GM21576 (cell line): ENCODE data around the gene DHX15.

Experiments
- ATAC-seq: cut with Tn5 transposase; IDR thresholded peaks from one replicate; pipeline ENCODE4 v1.9.1; 2021; ENCODE audit warnings: mild to moderate bottlenecking, moderate library complexity; ENCODE audit not compliant: unreplicated experiment

DHX15 gene

GRCh38 chr4:24495388-24495787 lies 89.0 kb downstream of the DHX15 start:
- ATAC-seq, result no peak

DNA sequence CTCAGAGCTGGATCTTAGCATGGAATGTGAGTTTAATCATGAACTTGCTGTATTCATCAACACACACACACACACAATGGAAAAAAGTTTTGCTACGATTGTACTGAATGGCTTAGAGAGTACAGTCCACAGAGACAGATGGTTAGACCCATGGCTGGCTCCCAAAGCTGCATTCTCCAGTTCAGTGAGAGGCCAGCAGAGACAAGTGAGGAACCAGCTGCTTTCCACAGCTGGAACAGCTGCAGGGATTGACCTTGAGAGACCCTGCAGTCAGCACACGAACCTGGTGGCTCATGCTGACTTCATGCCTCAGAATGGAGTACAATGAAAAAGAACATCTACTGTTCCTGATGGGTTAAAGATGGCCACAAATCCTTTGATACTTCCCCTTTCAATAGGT lies 94.5 kb downstream of the DHX15 start:
- ATAC-seq, result no peak

DNA sequence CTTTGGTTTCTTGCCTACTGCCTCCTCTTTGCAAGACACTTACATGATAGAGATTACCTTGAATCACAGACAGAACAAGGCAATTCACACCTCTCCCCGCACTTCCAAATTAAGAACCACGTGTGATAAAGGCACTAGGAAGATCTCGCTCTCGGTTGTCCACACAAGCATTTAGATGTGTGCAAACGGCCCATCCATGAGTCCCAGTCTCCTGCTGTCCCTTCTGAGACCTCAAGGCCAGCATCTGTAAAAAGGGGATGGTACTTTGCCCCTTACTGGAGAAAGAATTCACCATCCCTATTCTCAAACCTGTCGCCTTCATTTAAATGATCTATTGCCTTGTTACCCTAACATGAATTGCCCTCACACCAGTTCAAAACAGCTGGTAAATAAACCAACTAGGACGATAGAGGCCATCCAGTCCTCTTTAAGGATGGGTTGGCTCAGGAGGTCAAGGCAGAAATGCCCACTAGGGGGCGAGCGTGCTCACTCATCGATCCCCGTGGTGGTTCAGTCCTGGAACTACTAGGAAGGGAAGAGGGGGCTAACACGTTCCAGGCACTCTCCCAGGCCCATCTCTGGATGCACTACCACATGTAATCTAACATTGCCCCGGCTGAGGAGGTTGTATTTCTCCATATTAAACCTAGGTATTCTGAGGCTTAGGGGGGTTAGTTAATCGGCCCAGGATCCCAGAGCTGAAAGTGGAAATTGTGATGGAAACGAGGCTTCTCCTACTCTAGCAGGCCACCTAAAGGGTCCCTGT lies 95.8 kb downstream of the DHX15 start:
- peak; percentile 66 for ATAC-seq

DNA sequence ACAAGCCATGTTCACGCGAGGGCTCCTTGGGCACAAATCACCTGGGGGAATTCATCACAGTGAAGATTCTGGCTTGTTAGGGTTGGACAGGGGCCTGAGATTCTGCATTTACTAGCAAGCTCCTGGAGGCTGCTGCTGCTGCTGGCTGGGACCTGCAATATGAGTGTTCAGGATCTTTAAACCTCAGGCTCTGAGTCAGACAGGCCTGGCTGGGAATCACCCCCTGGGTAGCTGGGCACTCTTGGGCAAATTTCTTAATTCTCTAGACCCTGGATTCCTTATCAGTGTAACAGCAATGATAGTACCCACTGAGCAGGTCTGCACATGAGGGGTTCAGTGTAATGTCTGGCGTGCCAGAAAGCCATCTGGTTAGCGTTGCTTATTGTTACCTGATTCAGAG lies 101.5 kb downstream of the DHX15 start:
- ATAC-seq, result no peak

DNA sequence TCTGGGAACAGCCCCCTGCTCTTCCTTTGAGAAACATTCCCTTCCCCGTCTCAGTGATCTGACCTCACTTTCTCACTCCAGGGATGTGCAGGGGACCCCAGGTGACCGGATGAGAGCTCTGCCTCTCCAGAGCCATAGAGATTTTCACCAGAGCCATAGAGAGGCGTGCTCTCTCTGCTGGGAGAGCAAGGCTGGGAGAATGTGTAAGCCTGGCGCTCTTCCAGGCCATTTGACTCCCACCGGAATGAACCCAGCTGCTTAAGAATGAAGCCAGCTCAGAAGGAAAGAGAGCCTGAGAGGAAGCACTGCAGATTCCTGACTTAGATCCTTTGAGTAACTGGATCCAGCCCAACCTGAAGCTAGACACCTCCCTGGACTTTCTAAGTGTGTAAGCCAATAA lies 106.4 kb downstream of the DHX15 start:
- no peak for ATAC-seq
